ENCODE measurements around the gene NEDD4L. TPM values are rescaled to one million over a fixed set of nuclear protein-coding genes. Genes with fewer than 3 reads are reported as not detected.

The NEDD4L gene
- total and polyA plus RNA-seq, 10 of the 15 experiments (the other 5 are each of a cell fraction or from before 2014, with no cell fraction given) = 7.4 to 24.0 (median 17.7) TPM

DNA sequence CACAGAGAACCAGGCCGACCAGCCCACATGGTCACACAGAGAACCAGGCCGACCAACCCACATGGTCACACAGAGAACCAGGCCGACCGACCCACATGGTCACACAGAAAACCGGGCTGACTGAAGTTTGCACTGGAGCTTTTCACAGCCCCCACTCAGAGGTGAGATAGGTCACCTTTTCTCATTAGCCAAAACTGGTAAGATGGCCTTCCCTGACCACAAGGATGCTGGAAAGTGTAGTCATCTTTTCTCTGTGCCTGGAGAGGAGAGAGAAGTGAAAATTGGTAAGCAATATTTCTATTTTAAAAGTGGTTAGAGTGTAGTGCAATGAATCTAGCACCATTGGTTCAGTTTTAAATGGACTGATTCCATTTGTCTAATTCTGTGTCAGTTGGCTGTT lies 247.1 kb downstream of the NEDD4L start:
- Histone ChIP-seq H3K9ac (ENCODE audit: control insufficient read depth, insufficient read depth, low read length) (no peak overlapping the region), H3K4me1 (ENCODE audit: control insufficient read depth, insufficient read depth, low read length) (peaks cover 12% of the 10 kb centered on the region; the same call in 1 of the 2 replicates), H4K20me1 (ENCODE audit: control insufficient read depth, insufficient read depth) (no peaks in the 10 kb centered on the region), H3K79me2 (ENCODE audit: control insufficient read depth, insufficient read depth, low read length) (no peaks in the 10 kb centered on the region), H3K4me2 (ENCODE audit: control insufficient read depth, insufficient read depth) (no peak overlapping the region), H2AFZ (ENCODE audit: control insufficient read depth, low read depth, low read length) (no peak overlapping the region), H3K27me3 (replicated peaks in 1 of 2; ENCODE audit: control insufficient read depth in 2 of 2, insufficient read depth in 2 of 2, low read length in 1 of 2) (no peaks in the 10 kb centered on the region), H3K4me3 (no peak overlapping the region), H3K9me3 (replicated peaks; ENCODE audit: control insufficient read depth, insufficient read depth, low read length) (no peaks in the 10 kb centered on the region), H3K36me3 (ENCODE audit: control insufficient read depth in 2 of 2, insufficient read depth in 2 of 2, low read length in 1 of 2) (no peaks in the 10 kb centered on the region), H3K27ac (ENCODE audit: control insufficient read depth, insufficient read depth) (no peak overlapping the region)
- ChIA-PET RAD21 (ENCODE audit: unreplicated experiment) (interaction anchor here (4.9 kb wide), 1 partner anchor 12 kb away, joined by 31 read pairs; no protein-coding TSS in a partner anchor), CTCF (interaction anchor here (0.6 to 1.6 kb wide), 2 partner anchors 12 to 110 kb away, joined by 3 to 4 read pairs; no protein-coding TSS in a partner anchor), POLR2A (interaction anchor here (0.8 to 5.0 kb wide), 4 partner anchors 11 to 66 kb away, joined by 3 to 43 read pairs (median 6); no protein-coding TSS in a partner anchor), SMC1A (ENCODE audit: uncharacterized antibody, unreplicated experiment) (interaction anchor here (0.7 to 6.5 kb wide), 2 partner anchors 11 to 70 kb away, joined by 3 to 82 read pairs; no protein-coding TSS in a partner anchor)
- in situ Hi-C loops (cut with MboI) = no loop called here
- ATAC-seq (peak; percentile 53), DNase-seq (ENCODE audit: low read depth, low spot score) (no peak), FAIRE-seq (no peak)
- intact Hi-C loops (cut with micrococcal nuclease; ENCODE audit: unreplicated experiment) = no loop called here
- WGBS (ENCODE audit: insufficient coverage, insufficient replicate concordance, low lambda C conversion rate, missing lambda C conversion rate) = 93% methylated on average over 5 of the region's 5 CpGs
- no TSS peak for BruUV-seq (replicated peaks)
- TF ChIP-seq HDGF (IDR thresholded peaks at IDR 0.05) = no peak
- TF ChIP-seq BRCA1 (IDR thresholded peaks at IDR 0.05; ENCODE audit: low read depth, low read length) = no peak
- no peak for TF ChIP-seq ZNF207 (IDR thresholded peaks at IDR 0.05; ENCODE audit: borderline replicate concordance)
- no peak for TF ChIP-seq JUND (IDR thresholded peaks at IDR 0.05; ENCODE audit: low read depth, low read length)
- TF ChIP-seq CREB1 (IDR thresholded peaks at IDR 0.05; ENCODE audit: low read depth) = no peak
- TF ChIP-seq ASH2L (IDR thresholded peaks at IDR 0.05; ENCODE audit: borderline replicate concordance, low read depth) = no peak
- TF ChIP-seq SREBF2 (IDR thresholded peaks at IDR 0.05; ENCODE audit: low read length) = no peak
- no peak for TF ChIP-seq ESRRA (IDR thresholded peaks at IDR 0.05; ENCODE audit: low read length)
- no peak for TF ChIP-seq SPI1 (IDR thresholded peaks at IDR 0.05; ENCODE audit: borderline replicate concordance, insufficient read depth, low read depth, low read length)
- TF ChIP-seq, protein P1, sequence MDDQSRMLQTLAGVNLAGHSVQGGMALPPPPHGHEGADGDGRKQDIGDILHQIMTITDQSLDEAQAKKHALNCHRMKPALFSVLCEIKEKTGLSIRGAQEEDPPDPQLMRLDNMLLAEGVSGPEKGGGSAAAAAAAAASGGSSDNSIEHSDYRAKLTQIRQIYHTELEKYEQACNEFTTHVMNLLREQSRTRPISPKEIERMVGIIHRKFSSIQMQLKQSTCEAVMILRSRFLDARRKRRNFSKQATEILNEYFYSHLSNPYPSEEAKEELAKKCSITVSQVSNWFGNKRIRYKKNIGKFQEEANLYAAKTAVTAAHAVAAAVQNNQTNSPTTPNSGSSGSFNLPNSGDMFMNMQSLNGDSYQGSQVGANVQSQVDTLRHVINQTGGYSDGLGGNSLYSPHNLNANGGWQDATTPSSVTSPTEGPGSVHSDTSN (IDR thresholded peaks at IDR 0.05; ENCODE audit: insufficient replicate concordance, low read depth, low read length) = no peak
- TF ChIP-seq, protein P2, sequence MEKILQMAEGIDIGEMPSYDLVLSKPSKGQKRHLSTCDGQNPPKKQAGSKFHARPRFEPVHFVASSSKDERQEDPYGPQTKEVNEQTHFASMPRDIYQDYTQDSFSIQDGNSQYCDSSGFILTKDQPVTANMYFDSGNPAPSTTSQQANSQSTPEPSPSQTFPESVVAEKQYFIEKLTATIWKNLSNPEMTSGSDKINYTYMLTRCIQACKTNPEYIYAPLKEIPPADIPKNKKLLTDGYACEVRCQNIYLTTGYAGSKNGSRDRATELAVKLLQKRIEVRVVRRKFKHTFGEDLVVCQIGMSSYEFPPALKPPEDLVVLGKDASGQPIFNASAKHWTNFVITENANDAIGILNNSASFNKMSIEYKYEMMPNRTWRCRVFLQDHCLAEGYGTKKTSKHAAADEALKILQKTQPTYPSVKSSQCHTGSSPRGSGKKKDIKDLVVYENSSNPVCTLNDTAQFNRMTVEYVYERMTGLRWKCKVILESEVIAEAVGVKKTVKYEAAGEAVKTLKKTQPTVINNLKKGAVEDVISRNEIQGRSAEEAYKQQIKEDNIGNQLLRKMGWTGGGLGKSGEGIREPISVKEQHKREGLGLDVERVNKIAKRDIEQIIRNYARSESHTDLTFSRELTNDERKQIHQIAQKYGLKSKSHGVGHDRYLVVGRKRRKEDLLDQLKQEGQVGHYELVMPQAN (conservative IDR thresholded peaks at IDR 0.05) = no peak
- TF ChIP-seq EGR1 (IDR thresholded peaks at IDR 0.05; ENCODE audit: borderline replicate concordance in 1 of 2, low read depth in 2 of 2, low read length in 2 of 2) = no peak
- TF ChIP-seq, protein P3, sequence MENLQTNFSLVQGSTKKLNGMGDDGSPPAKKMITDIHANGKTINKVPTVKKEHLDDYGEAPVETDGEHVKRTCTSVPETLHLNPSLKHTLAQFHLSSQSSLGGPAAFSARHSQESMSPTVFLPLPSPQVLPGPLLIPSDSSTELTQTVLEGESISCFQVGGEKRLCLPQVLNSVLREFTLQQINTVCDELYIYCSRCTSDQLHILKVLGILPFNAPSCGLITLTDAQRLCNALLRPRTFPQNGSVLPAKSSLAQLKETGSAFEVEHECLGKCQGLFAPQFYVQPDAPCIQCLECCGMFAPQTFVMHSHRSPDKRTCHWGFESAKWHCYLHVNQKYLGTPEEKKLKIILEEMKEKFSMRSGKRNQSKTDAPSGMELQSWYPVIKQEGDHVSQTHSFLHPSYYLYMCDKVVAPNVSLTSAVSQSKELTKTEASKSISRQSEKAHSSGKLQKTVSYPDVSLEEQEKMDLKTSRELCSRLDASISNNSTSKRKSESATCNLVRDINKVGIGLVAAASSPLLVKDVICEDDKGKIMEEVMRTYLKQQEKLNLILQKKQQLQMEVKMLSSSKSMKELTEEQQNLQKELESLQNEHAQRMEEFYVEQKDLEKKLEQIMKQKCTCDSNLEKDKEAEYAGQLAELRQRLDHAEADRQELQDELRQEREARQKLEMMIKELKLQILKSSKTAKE (IDR thresholded peaks at IDR 0.05; ENCODE audit: low read depth, poor library complexity, severe bottlenecking) = no peak
- TF ChIP-seq POLR2AphosphoS2 (IDR thresholded peaks at IDR 0.05; ENCODE audit: low read depth, low read length) = no peak
- TF ChIP-seq NFYA (IDR thresholded peaks at IDR 0.05; ENCODE audit: borderline replicate concordance, low read depth, low read length) = no peak
- peak; percentile 44; the same call in 1 of the 2 replicates for TF ChIP-seq NFIC (IDR thresholded peaks at IDR 0.05; ENCODE audit: low read depth, low read length)
